NCI-H2227 (cell line): ENCODE results near the gene TRMT112.

ENCODE experiments used
- DNase-seq: peaks from one replicate; lab custom pipeline; 2025; ENCODE audit not compliant: unreplicated experiment; lab: John Stamatoyannopoulos, UW

The TRMT112 gene

GRCh38 chr11:64351136-64351631, 33.8 kb upstream of the TRMT112 start:
- DNase-seq, result no peak

GRCh38 chr11:64349404-64349803, 32.0 kb upstream of the TRMT112 start:
- no peak for DNase-seq

- DNase-seq, result no peak
Measured at GRCh38 chr11:64349025-64349387, 31.6 kb upstream of the TRMT112 start.

GRCh38 chr11:64348383-64349024, 31.1 kb upstream of the TRMT112 start:
- no peak for DNase-seq

GRCh38 chr11:64347193-64347867, 30.0 kb upstream of the TRMT112 start:
- DNase-seq, result no peak

- DNase-seq, result no peak
Measured at GRCh38 chr11:64344787-64345186, 27.4 kb upstream of the TRMT112 start.

- no peak for DNase-seq
Measured at GRCh38 chr11:64343767-64344559, 26.6 kb upstream of the TRMT112 start.

GRCh38 chr11:64342869-64343745, 25.7 kb upstream of the TRMT112 start:
- no peak for DNase-seq

GRCh38 chr11:64341851-64342791, 24.8 kb upstream of the TRMT112 start:
- DNase-seq, result no peak

- DNase-seq, result no peak
Measured at GRCh38 chr11:64341429-64341828, 24.1 kb upstream of the TRMT112 start.

GRCh38 chr11:64340671-64341335, 23.4 kb upstream of the TRMT112 start:
- DNase-seq, result no peak

GRCh38 chr11:64339754-64340408, 22.5 kb upstream of the TRMT112 start, which contains the start of gene CCDC88B:
Gene CCDC88B (plus strand): TSS chr11:64340204. CDS start chr11:64340267, 63 bp downstream.
- no peak for DNase-seq

- DNase-seq, result no peak
Measured at GRCh38 chr11:64339286-64339685, 21.9 kb upstream of the TRMT112 start.

- DNase-seq, result no peak
Measured at GRCh38 chr11:64338716-64339115, 21.4 kb upstream of the TRMT112 start.

GRCh38 chr11:64337538-64338249, 20.3 kb upstream of the TRMT112 start:
- DNase-seq, result no peak

- DNase-seq, result peak; percentile 42
Measured at GRCh38 chr11:64334764-64335735, 17.7 kb upstream of the TRMT112 start.

GRCh38 chr11:64333556-64333955, 16.2 kb upstream of the TRMT112 start:
- DNase-seq, result no peak
